GM10266 (cell line): Measurements from ENCODE around the gene FKBP8.

Source experiments
- DNase-seq: peaks from one replicate; pipeline ENCODE4 v3.0.0; 2012; ENCODE audit errors: extremely low spot score
- TF ChIP-seq, protein P1 (sequence below): IDR thresholded peaks from 2 replicates; pipeline ENCODE4 v1.5.1; 2012; ENCODE audit warnings: mild to moderate bottlenecking, low read depth; ENCODE audit not compliant: control insufficient read depth, insufficient read depth; ENCODE audit errors: missing control alignments

Gene FKBP8

DNA sequence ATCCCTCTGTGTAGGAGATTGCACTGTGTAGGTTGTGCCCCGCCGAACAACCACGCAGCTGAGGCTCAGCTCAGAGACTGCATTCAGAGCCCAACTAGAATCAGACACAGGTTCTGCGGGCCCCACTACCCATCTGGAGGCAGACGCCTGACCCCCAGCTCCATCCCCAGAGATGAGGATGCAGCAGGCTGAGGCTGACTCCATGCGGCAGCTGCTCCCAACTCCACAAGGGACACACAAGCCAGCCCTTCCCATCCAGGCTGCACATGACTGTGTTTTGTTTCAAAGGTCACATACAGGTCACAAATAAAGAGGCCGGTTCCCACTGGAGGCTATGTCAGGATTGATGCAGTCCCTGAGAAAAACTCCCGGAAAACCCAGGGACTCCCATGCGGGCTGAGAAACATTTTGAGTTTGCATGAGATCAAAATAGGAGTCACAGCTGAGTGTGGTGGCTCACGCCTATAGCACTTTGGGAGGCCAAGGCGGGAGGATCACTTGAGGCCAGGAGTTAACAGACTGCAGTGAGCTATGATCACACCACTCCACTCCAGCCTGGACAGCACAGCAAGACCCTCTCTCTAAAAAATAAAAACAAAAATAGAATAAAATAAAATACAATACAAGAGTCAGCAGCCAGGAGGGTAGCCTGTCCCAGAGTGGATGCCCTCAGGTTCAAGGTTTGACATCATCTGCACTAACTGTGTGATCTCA lies 35.5 kb downstream of the FKBP8 start:
- TF ChIP-seq, protein P1, sequence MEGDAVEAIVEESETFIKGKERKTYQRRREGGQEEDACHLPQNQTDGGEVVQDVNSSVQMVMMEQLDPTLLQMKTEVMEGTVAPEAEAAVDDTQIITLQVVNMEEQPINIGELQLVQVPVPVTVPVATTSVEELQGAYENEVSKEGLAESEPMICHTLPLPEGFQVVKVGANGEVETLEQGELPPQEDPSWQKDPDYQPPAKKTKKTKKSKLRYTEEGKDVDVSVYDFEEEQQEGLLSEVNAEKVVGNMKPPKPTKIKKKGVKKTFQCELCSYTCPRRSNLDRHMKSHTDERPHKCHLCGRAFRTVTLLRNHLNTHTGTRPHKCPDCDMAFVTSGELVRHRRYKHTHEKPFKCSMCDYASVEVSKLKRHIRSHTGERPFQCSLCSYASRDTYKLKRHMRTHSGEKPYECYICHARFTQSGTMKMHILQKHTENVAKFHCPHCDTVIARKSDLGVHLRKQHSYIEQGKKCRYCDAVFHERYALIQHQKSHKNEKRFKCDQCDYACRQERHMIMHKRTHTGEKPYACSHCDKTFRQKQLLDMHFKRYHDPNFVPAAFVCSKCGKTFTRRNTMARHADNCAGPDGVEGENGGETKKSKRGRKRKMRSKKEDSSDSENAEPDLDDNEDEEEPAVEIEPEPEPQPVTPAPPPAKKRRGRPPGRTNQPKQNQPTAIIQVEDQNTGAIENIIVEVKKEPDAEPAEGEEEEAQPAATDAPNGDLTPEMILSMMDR, result no peak
- DNase-seq, result no peak

DNA sequence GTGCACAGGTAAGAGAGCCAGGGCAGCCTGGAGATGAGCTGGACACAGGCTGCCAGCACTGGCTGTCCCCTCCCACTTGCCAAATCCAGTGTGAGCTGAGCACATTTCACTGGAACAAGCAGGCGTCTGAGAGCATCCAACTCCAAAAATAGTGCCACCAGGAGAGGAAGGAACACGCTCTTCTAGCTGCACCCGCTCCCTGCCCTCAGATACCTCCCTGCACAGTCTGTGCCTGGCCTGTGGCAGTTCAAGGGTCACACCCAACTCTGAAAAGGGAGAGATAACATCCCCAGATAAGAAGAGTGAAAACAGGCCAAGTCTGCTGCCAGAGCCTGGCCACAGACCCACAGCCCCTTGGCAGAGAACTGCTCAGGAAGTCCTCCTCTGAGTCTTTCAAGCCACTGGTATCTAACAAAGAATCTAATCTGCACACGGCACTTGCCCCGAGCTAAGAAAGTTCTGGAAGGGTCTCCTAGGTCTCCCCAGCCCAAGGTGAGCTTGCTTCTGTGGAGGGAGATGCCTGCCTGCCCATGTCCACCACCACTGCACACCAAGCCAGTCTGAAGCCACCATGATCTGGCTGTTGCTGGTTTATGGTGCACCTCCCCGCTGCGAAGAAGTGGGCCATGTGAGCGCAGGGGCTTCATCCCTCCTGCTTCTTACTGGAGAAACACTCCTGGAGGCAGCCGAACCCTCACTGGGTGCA lies 36.2 kb downstream of the FKBP8 start:
- DNase-seq, result no peak
- TF ChIP-seq, protein P1, result no peak

DNA sequence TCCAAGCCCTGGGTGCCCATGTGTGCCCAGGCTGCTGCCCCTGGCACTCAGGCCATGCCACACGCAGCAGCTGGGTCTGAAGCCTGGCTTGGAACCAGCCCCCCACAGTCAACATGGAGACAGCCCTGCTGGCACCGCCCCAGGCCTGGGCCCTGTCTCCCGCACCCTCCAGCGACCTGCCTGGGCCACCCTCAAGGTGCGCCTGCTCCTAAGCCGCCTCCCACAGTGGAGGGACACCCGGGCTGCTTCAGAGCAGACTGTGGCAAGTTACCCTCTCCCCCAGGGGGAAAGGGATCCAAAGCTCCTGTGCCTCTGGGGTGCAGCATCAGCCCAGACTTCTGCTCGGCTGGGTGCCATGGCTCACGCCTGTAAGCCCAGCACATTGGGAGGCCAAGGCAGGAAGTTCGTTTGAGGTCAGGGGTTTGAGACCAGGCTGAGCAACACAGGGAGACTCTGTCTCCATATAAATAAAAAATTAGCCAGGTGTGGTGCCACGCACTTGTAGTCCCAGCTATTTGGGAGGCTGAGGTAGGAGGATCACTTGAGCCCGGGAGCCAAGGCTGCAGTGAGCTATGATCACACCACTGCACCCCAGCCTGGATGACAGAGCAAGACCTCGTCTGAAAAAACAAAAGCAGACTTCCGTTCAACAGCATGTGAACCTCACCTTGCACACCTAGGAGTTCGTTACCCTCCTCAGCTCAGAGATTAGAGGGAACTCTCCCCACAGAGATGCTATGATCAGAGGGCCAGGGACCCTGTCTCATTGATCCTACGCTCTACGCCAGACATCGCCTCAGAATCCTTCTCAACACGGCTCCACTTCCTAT lies 37.1 kb downstream of the FKBP8 start:
- TF ChIP-seq, protein P1, result no peak
- DNase-seq, result no peak

DNA sequence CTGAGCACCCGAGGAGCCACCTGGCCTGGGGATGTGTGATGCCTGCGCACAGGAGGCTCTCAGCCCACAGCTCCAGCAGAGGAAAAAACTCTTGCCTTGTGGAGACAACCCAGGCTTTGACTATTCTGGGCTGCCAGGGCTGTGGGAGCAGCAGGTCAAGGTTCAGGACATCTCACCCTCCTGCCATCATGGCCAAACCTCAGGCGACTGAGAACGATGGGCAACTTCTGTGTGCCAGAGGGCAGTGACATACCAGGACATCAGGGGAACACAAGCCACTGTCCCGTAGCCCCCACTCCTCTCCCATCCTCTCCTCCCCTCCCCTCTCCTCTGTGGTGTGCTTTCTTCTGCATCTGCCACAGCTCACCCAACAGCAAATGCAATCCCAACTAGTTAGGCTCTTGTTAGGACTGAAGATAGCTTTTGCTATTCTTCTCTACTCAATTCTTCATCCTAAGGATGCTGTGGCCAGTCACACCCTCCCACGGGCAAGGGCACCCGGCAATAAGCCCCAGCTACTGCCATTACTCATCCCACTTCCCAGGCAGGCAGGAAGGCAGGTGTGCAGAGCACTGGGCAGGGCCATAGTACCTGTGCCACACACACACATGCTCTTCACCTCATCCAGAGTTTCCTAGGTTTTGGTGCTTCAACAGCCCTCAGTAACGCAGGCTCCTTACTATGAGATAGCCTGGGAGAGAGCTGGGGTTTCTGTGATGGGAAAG lies 38.3 kb downstream of the FKBP8 start:
- no peak for DNase-seq
- TF ChIP-seq, protein P1, result no peak

DNA sequence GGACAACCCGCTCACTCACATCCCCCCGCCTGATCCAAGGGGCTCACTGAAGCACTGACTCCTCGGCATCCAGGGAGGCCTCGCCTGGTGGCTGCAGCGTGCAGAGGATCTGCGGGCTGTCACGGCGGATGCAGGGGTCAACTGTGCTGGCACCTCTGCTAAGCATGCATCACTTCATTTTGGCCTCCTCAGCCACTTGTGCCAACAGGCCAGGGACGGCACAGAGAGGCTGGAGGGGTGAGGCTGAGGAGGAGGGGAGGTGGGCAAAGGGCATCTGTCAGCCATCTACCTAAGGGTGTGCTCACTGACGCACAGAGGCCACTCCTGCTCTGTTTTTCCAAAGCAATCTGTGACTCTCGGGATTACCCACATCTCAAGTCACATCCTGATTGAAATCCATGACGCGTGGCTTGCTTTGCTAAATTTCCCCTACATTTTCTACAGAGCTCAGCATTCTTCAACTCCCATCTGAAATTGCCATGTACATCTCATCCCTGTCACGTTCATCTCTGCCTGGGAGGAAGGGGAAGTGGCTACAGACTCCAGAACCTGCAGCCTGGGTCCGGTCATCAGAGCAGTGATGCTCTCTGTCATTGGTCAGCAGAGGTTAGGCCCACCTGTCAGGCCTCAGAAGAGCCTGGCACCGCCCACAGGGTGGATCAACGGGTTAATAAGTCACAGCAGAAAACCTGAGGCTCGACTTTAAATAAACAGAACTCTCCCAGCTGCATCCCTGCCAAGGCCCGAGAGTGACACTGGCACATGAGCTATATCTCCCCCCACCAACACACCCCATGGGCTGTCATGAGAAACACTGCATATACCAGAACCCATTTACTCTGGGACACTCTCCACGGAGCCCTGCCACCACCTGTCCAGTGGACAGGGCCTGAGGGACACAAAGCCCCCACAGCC lies 39.1 kb downstream of the FKBP8 start:
- TF ChIP-seq, protein P1, result no peak
- no peak for DNase-seq

DNA sequence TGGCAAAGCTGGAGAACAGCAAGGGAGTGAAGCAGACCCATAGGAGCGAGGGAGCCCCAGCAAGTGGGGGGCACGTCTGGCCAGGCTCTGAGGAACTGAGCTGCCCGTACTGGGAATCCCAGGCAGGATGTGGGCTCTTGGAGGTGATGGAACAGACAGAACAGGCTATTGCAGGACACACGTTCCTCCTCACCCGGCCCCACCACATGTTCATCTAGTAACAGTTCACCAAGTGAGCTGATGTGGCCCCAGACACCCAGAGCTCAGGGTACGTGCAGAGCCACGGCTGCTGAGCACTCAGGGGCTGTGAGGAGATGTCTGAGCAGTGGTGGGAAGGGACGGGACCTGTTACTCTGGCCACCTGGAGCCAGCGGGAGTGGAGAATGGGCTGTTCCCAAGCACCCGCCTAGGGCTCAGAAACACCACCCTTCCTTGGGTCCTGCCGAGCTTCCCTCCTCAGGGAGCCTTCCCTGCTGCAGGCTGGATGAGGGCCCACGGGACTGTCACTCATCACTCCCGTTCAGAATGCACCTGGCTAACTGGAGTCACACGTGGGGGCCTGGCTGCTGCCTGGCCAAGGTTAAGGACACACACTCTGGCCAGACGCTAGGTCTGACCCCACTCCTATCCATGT lies 39.9 kb downstream of the FKBP8 start:
- TF ChIP-seq, protein P1, result no peak
- DNase-seq, result no peak
